K562 (cell line): ENCODE measurements around the gene TUBA4B. TPM values are rescaled to one million over a fixed set of nuclear protein-coding genes. Genes with fewer than 3 reads are reported as not detected.
A peak's percentile ranks its signal among the peaks of the same experiment; 100 is the strongest.

Source experiments
- ATAC-seq: fragments of 200-7000 bp; cut with Tn5 transposase; 3 replicates; pipeline ENCODE4 v1.9.1; 2020; ENCODE audit warnings: moderate library complexity
- BruUV-seq: library from RNA; stranded (reverse); fragments of 400-500 nt; replicated peaks from 2 replicates; lab custom pipeline; 2021; lab: Mats Ljungman, UMichigan
- CTCF ChIA-PET: fragments of 300-600 bp; formaldehyde crosslinking; extraction: SDS; loops from one replicate; lab custom pipeline; 2021; ENCODE audit warnings: low intra/inter-chr PET ratio; lab: Yijun Ruan, JAX
- POLR2A ChIA-PET: fragments of 300-600, 350-650 bp; sonication (Branson Sonifier 250); formaldehyde crosslinking; extraction: SDS; loops from one replicate; lab custom pipeline; 2021; ENCODE audit warnings: antibody characterized with exemption, inconsistent platforms; lab: Yijun Ruan, JAX
- DNase-seq, 4 experiments: peaks; one replicate each; pipeline versions ENCODE4 v3.0.0 to v3.0.0-alpha.2; 2011 to 2018; ENCODE audit warnings: low spot score in 3 of 4, mixed read lengths in 3 of 4; ENCODE audit errors: extremely low read depth in 1 of 4
- FAIRE-seq: peaks from 2 replicates; lab custom pipeline; 2011; peaks lifted over from hg19 to GRCh38; lab: Jason Lieb, UNC
- H2AFZ ChIP-seq: 2 replicates; pipeline ENCODE4 v1.6.0; 2011; ENCODE audit warnings: low read depth, low read length, control low read depth, inconsistent platforms
- H3K27ac ChIP-seq: fragments of 200-600 bp; 3 replicates; pipeline ENCODE4 v1.8.0; 2011; ENCODE audit warnings: low read depth, mild to moderate bottlenecking, control low read depth, inconsistent platforms, low read length, moderate library complexity, mixed read lengths; ENCODE audit errors: extremely low read depth
- H3K27me3 ChIP-seq, 2 experiments: fragments of 300-600 bp in 1 of 2; 2 replicates in 1 of 2; 3 replicates in 1 of 2; pipeline versions ENCODE4 v1.6.0 to v1.8.0; 2011; ENCODE audit warnings: inconsistent platforms in 2 of 2, low read length in 2 of 2, mild to moderate bottlenecking in 1 of 2, mixed read lengths in 1 of 2, moderate library complexity in 1 of 2; ENCODE audit not compliant: control insufficient read depth in 2 of 2, insufficient read depth in 2 of 2
- H3K36me3 ChIP-seq: fragments of 300-600 bp; 3 replicates; pipeline ENCODE4 v1.8.0; 2011; ENCODE audit warnings: mild to moderate bottlenecking, low read length, inconsistent platforms; ENCODE audit not compliant: control insufficient read depth, insufficient read depth
- H3K4me1 ChIP-seq, 2 experiments: fragments of 200-600 bp in 1 of 2; replicated peaks in 1 of 2; 2 replicates in 1 of 2; 3 replicates in 1 of 2; pipeline versions ENCODE4 v1.5.1 to v1.8.0; 2011; ENCODE audit warnings: inconsistent platforms in 2 of 2, low read length in 2 of 2, mild to moderate bottlenecking in 1 of 2, mixed read lengths in 1 of 2, moderate library complexity in 1 of 2; ENCODE audit not compliant: control insufficient read depth in 2 of 2, insufficient read depth in 2 of 2
- H3K4me2 ChIP-seq: 2 replicates; pipeline ENCODE4 v1.6.1; 2011; ENCODE audit warnings: low read length, control low read depth, inconsistent platforms, mixed read lengths; ENCODE audit not compliant: insufficient read depth
- H3K4me3 ChIP-seq: fragments of 200-600 bp; sonication (generic), shearing (Covaris generic); 2 replicates; pipeline ENCODE4 v1.5.1; 2016; ENCODE audit warnings: control low read depth, inconsistent platforms
- H3K79me2 ChIP-seq: fragments of 200-600 bp; 3 replicates; pipeline ENCODE4 v1.8.0; 2011; ENCODE audit warnings: low read length, inconsistent platforms; ENCODE audit not compliant: control insufficient read depth, insufficient read depth
- H3K9ac ChIP-seq, 2 experiments: 2 replicates each; pipeline versions ENCODE4 v1.6.0 to v1.6.1; 2011; ENCODE audit warnings: low read depth in 2 of 2, low read length in 2 of 2, control low read depth in 1 of 2, inconsistent platforms in 1 of 2, mild to moderate bottlenecking in 1 of 2, mixed read lengths in 1 of 2; ENCODE audit not compliant: insufficient read depth in 1 of 2
- H3K9me1 ChIP-seq: one replicate; pipeline ENCODE4 v1.6.0; 2011; ENCODE audit warnings: inconsistent platforms, mild to moderate bottlenecking, low read length, moderate library complexity; ENCODE audit not compliant: control insufficient read depth, insufficient read depth
- H3K9me3 ChIP-seq: replicated peaks from 2 replicates; pipeline ENCODE4 v1.5.1; 2011; ENCODE audit warnings: low read depth, low read length, inconsistent platforms; ENCODE audit not compliant: control insufficient read depth, insufficient read depth
- H4K20me1 ChIP-seq: replicated peaks from 2 replicates; pipeline ENCODE4 v1.6.1; 2011; ENCODE audit warnings: low read length, inconsistent platforms, mixed read lengths; ENCODE audit not compliant: control insufficient read depth, insufficient read depth
- ATF3 ChIP-seq, 2 experiments: fragments of 450-650 bp in 1 of 2; sonication (generic) in 1 of 2; formaldehyde crosslinking in 1 of 2; IDR thresholded peaks in 1 of 2; conservative IDR thresholded peaks in 1 of 2; 2 replicates each; pipeline versions ENCODE4 v1.6.1 to v1.8.1; 2016 to 2023; ENCODE audit warnings: mild to moderate bottlenecking in 2 of 2, moderate library complexity in 2 of 2, inconsistent platforms in 1 of 2, missing genetic modification reagents in 1 of 2
- CCNT2 ChIP-seq: IDR thresholded peaks from 2 replicates; pipeline ENCODE4 v1.6.1; 2011; ENCODE audit warnings: borderline replicate concordance, low read depth, mild to moderate bottlenecking, moderate library complexity, mixed read lengths, low read length; ENCODE audit not compliant: insufficient read length; ENCODE audit errors: extremely low read depth
- JUND ChIP-seq, 2 experiments: IDR thresholded peaks; 2 replicates in 1 of 2; 3 replicates in 1 of 2; pipeline ENCODE4 v1.6.1; 2011; ENCODE audit warnings: borderline replicate concordance in 2 of 2, low read depth in 2 of 2, low read length in 2 of 2, improper control_type of control experiment in 1 of 2, missing biosample characterization in 1 of 2, missing genetic modification characterization in 1 of 2, missing genetic modification reagents in 1 of 2
- L3MBTL2 ChIP-seq: fragments of 450-650 bp; IDR thresholded peaks from 2 replicates; pipeline ENCODE4 v1.6.1; 2016; ENCODE audit warnings: mild to moderate bottlenecking, moderate library complexity
- MAZ ChIP-seq, 2 experiments: fragments of 450-650 bp in 1 of 2; sonication (generic) in 1 of 2; formaldehyde crosslinking; IDR thresholded peaks in 1 of 2; conservative IDR thresholded peaks in 1 of 2; 2 replicates each; pipeline versions ENCODE4 v1.4.0 to v1.5.0; 2020; ENCODE audit warnings: mild to moderate bottlenecking in 1 of 2, missing genetic modification reagents in 1 of 2
- PML ChIP-seq: IDR thresholded peaks from 2 replicates; pipeline ENCODE4 v1.6.1; 2012; ENCODE audit warnings: low read length, inconsistent platforms
- ZBTB7A ChIP-seq: IDR thresholded peaks from 2 replicates; pipeline ENCODE4 v1.6.1; 2011; ENCODE audit warnings: low read depth, mild to moderate bottlenecking, low read length, moderate library complexity, borderline replicate concordance; ENCODE audit not compliant: control insufficient read depth
- ZNF133 ChIP-seq: fragments of 250-450 bp; sonication (Bioruptor Pico); IDR thresholded peaks from 2 replicates; pipeline ENCODE4 v1.4.0; 2020; ENCODE audit warnings: mild to moderate bottlenecking
- ZNF134 ChIP-seq: fragments of 250-450 bp; sonication (Bioruptor Pico); conservative IDR thresholded peaks from 2 replicates; pipeline ENCODE4 v1.4.0; 2020
- ZNF143 ChIP-seq: sonication (generic); formaldehyde crosslinking; IDR thresholded peaks from 2 replicates; pipeline ENCODE4 v1.9.0; 2022; ENCODE audit warnings: mild to moderate bottlenecking, missing genetic modification reagents
- ZNF316 ChIP-seq: fragments of 450-650 bp; IDR thresholded peaks from 2 replicates; pipeline ENCODE4 v1.6.1; 2016
- WGBS: fragments of 100-300 bp; shearing (Covaris generic); methylation state at CpG from one replicate; pipeline ENCODE4 v1.1.6; 2016; ENCODE audit warnings: low coverage, mixed read lengths; ENCODE audit not compliant: insufficient coverage; ENCODE audit errors: missing lambda C conversion rate; 5-methylcytosine and 5-hydroxymethylcytosine counted together
- in situ Hi-C: fragments of 300-500 bp; cut with MboI; formaldehyde crosslinking; loops from 4 replicates; pipeline ENCODE4 v1.15.0; 2018; ENCODE audit warnings: inconsistent platforms, mixed read lengths
- intact Hi-C: fragments of 100-400 bp; cut with micrococcal nuclease; formaldehyde crosslinking; loops from 2 replicates; pipeline ENCODE4 v1.14.2; 2022
- polyA plus RNA-seq, 8 experiments: library from polyadenylated mRNA; depleted of rRNA in 4 of 8; stranded (reverse) in 5 of 8; unstranded in 3 of 8; fragments of >200 nt; fragmentation: Nextera tagmentation in 2 of 8; fragmentation: Illumina TruSeq in 1 of 8; extraction: Ambion mirVana in 2 of 8; extraction: Trizol in 1 of 8; gene quantifications; 2 replicates each; pipeline versions ENCODE4 v1.2.1 to v1.2.3, GENCODE V29; 2011 to 2014; ENCODE audit warnings: inconsistent platforms in 1 of 8, missing spikeins in 1 of 8
- total RNA-seq, 7 experiments: library from RNA; depleted of rRNA in 6 of 7; stranded (reverse); fragments of >200 nt in 6 of 7; fragmentation: Illumina TruSeq in 2 of 7; extraction: Trizol in 2 of 7; gene quantifications; 2 replicates each; pipeline versions ENCODE4 v1.2.1 to v1.2.3, GENCODE V29; 2011 to 2021; ENCODE audit warnings: low replicate concordance in 1 of 7
- TF ChIP-seq, protein P1 (sequence below): fragments of 250-450 bp; sonication (Bioruptor Pico); IDR thresholded peaks from 2 replicates; pipeline ENCODE4 v1.8.0; 2022; ENCODE audit warnings: moderate library complexity, mild to moderate bottlenecking, inconsistent platforms
- TF ChIP-seq, protein P2 (sequence below), 2 experiments: IDR thresholded peaks; 2 replicates each; pipeline ENCODE4 v1.6.1; 2012; ENCODE audit warnings: improper control_type of control experiment in 2 of 2, low read depth in 2 of 2, low read length in 2 of 2, borderline replicate concordance in 1 of 2

TUBA4B gene
- total and polyA plus RNA-seq, 9 of the 15 experiments (the other 6 are each of a cell fraction or from before 2014, with no cell fraction given) = 0.04 TPM; not detected in 8

GRCh38 chr2:219278655-219279150 lies 25.7 kb downstream of the TUBA4B start (continued):
- no peak for TF ChIP-seq ZBTB7A
- TF ChIP-seq, protein P1, sequence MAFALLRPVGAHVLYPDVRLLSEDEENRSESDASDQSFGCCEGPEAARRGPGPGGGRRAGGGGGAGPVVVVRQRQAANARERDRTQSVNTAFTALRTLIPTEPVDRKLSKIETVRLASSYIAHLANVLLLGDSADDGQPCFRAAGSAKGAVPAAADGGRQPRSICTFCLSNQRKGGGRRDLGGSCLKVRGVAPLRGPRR (CRISPR knock-in tag) = no peak

- Histone ChIP-seq H3K4me3 (peak within 1 kb of the TSS; percentile 34), H2AFZ (peak within 1 kb of the TSS; percentile 96), H3K27me3 (no peaks in the 10 kb centered on the region), H3K79me2 (no peaks in the 10 kb centered on the region), H3K9ac (peak within 1 kb of the TSS; percentile 80 to 84), H3K9me3 (no peaks in the 10 kb centered on the region), H3K4me1 (peaks cover 42 to 55% of the 10 kb centered on the region in 2 experiments), H3K27ac (peak within 1 kb of the TSS; percentile 87), H3K36me3 (no peaks in the 10 kb centered on the region), H3K4me2 (peak within 1 kb of the TSS; percentile 90), H3K9me1 (peaks cover 5% of the 10 kb centered on the region), H4K20me1 (no peaks in the 10 kb centered on the region)
- CTCF ChIA-PET = interaction anchor here (0.7 to 4.3 kb wide), 2 partner anchors 16 to 20 kb away, joined by 3 to 28 read pairs; no protein-coding TSS in a partner anchor
- in situ Hi-C loops (no loop called here), intact Hi-C loops (loop anchor here (1.0 to 5.0 kb wide), 6 partner anchors 15 to 318 kb away; partner anchors contain the start of genes ABCB6, NHEJ1, STK11IP and TUBA4A)
- BruUV-seq = no TSS peak
- WGBS = 0% methylated on average over 28 of the region's 65 CpGs
- ATAC-seq (peak; percentile 91), DNase-seq (peak; percentile 93 to 97 (median 95)), FAIRE-seq (peak; percentile 90)
- POLR2A ChIA-PET = interaction anchor here (0.6 to 1.6 kb wide), 14 partner anchors 9 to 146 kb away, joined by 3 to 8 read pairs (median 4); partner anchors contain the start of genes CNPPD1, DNPEP, GLB1L and STK16
- TF ChIP-seq ZNF134 (CRISPR knock-in tag) (peak; percentile 45; the same call in 1 of the 2 replicates), ZNF143 (peak; percentile 79), PML (peak; percentile 96), ZNF133 (CRISPR knock-in tag) (no peak), JUND (IDR thresholded peaks at IDR 0.05; ENCODE audit: borderline replicate concordance, low read depth, low read length) (peak; percentile 83), JUND (tag; IDR thresholded peaks at IDR 0.05; ENCODE audit: borderline replicate concordance, low read depth, low read length) (peak; percentile 85; the same call in 1 of the 3 replicates), ATF3 (IDR thresholded peaks at IDR 0.05) (peak; percentile 87), ATF3 (CRISPR knock-in tag; conservative IDR thresholded peaks at IDR 0.05) (peak; percentile 91; the same call in 1 of the 2 replicates), ZNF316 (peak; percentile 18; the same call in 1 of the 2 replicates), CCNT2 (peak; percentile 100), MAZ (CRISPR knock-in tag; conservative IDR thresholded peaks at IDR 0.05 in 1 of 2, IDR thresholded peaks at IDR 0.05 in 1 of 2) (peak; percentile 89 to 98), L3MBTL2 (peak; percentile 53; the same call in 1 of the 2 replicates)
- TF ChIP-seq, protein P2, sequence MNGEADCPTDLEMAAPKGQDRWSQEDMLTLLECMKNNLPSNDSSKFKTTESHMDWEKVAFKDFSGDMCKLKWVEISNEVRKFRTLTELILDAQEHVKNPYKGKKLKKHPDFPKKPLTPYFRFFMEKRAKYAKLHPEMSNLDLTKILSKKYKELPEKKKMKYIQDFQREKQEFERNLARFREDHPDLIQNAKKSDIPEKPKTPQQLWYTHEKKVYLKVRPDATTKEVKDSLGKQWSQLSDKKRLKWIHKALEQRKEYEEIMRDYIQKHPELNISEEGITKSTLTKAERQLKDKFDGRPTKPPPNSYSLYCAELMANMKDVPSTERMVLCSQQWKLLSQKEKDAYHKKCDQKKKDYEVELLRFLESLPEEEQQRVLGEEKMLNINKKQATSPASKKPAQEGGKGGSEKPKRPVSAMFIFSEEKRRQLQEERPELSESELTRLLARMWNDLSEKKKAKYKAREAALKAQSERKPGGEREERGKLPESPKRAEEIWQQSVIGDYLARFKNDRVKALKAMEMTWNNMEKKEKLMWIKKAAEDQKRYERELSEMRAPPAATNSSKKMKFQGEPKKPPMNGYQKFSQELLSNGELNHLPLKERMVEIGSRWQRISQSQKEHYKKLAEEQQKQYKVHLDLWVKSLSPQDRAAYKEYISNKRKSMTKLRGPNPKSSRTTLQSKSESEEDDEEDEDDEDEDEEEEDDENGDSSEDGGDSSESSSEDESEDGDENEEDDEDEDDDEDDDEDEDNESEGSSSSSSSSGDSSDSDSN (IDR thresholded peaks at IDR 0.05; ENCODE audit: borderline replicate concordance in 1 of 2, low read depth in 2 of 2, low read length in 2 of 2) = peak; percentile 88 to 98; a peak in 3 of 4 replicates
These were observed 26.3 kb downstream of the TUBA4B start, which contains the start of gene DNAJB2 for GRCh38 chr2:219279151-219279915. DNAJB2 (plus strand) TSS chr2:219279366; CDS start chr2:219279834, 468 bp downstream.
